B cell (primary cell): ENCODE data around the gene RNF187. TPM values are rescaled to one million over a fixed set of nuclear protein-coding genes. Genes with fewer than 3 reads are reported as not detected.

ENCODE experiments used
- ATAC-seq: fragments of 200-7000 bp; cut with Tn5 transposase; one replicate; pipeline ENCODE4 v1.10.0; 2021; ENCODE audit warnings: low read depth, mild to moderate bottlenecking, moderate number of reproducible peaks, moderate library complexity
- CTCF ChIA-PET: fragments of 350-600 bp; sonication (Branson Sonifier 250); formaldehyde crosslinking; loops from one replicate; lab custom pipeline; 2021; ENCODE audit warnings: antibody characterized with exemption, inconsistent platforms; lab: Charles Lee
- POLR2A ChIA-PET: fragments of 350-600 bp; sonication (Branson Sonifier 250); formaldehyde crosslinking; loops from one replicate; lab custom pipeline; 2021; ENCODE audit warnings: antibody characterized with exemption; lab: Charles Lee
- DNase-seq: peaks from one replicate; pipeline ENCODE4 v3.0.0; 2013
- H2AFZ ChIP-seq: 2 replicates; pipeline ENCODE4 v1.6.1; 2012; ENCODE audit warnings: mild to moderate bottlenecking, low read depth, low read length; ENCODE audit not compliant: insufficient read depth, poor library complexity, severe bottlenecking
- H3K27ac ChIP-seq, 2 donors: 1 replicate in 1 of 2; 2 replicates in 1 of 2; pipeline ENCODE4 v1.5.1; 2012 to 2013; ENCODE audit warnings: low read length in 2 of 2, mild to moderate bottlenecking in 2 of 2, moderate library complexity in 1 of 2
- H3K27me3 ChIP-seq, 4 experiments: fragments of 200-600 bp in 1 of 4; sonication (generic) in 1 of 4; replicated peaks in 1 of 4; 1 replicate in 2 of 4; 2 replicates in 2 of 4; pipeline versions ENCODE4 v1.6.1 to v1.7.0; 2013 to 2016; ENCODE audit warnings: low read length in 3 of 4, mild to moderate bottlenecking in 2 of 4, mixed read lengths in 1 of 4, moderate library complexity in 1 of 4; ENCODE audit not compliant: insufficient read depth in 4 of 4, control insufficient read depth in 3 of 4; ENCODE audit errors: control extremely low read depth in 1 of 4
- H3K36me3 ChIP-seq, 2 experiments: replicated peaks in 1 of 2; 1 replicate in 1 of 2; 2 replicates in 1 of 2; pipeline versions ENCODE4 v1.6.1 to v1.7.1; 2013; ENCODE audit warnings: low read length in 1 of 2; ENCODE audit not compliant: insufficient read depth in 2 of 2, control insufficient read depth in 1 of 2; ENCODE audit errors: control extremely low read depth in 1 of 2, extremely low read depth in 1 of 2
- H3K4me1 ChIP-seq, 2 donors: fragments of 200-600 bp in 1 of 2; sonication (generic) in 1 of 2; 1 replicate in 1 of 2; 2 replicates in 1 of 2; pipeline versions ENCODE4 v1.5.1 to v1.6.1; 2013 to 2017; ENCODE audit warnings: low read length in 2 of 2; ENCODE audit not compliant: control insufficient read depth in 2 of 2, insufficient read depth in 2 of 2
- H3K4me2 ChIP-seq: replicated peaks from 2 replicates; pipeline ENCODE3; 2012; ENCODE audit warnings: mild to moderate bottlenecking, low read depth, low read length; ENCODE audit not compliant: poor library complexity, severe bottlenecking
- H3K4me3 ChIP-seq, 5 experiments: fragments of 200-600 bp in 1 of 5; sonication (generic) in 1 of 5; 1 replicate in 3 of 5; 2 replicates in 2 of 5; pipeline versions ENCODE4 v1.5.1 to v1.7.0; 2011 to 2016; ENCODE audit warnings: low read length in 4 of 5, mild to moderate bottlenecking in 4 of 5, low read depth in 2 of 5, control low read depth in 1 of 5, moderate library complexity in 1 of 5; ENCODE audit not compliant: insufficient read depth in 1 of 5; ENCODE audit errors: control extremely low read depth in 1 of 5, extremely low read depth in 1 of 5
- H3K79me2 ChIP-seq: fragments of 200-600 bp; sonication (generic); one replicate; pipeline ENCODE4 v1.6.0; 2016; ENCODE audit warnings: low read length; ENCODE audit not compliant: control insufficient read depth, insufficient read depth
- H3K9ac ChIP-seq: fragments of 200-600 bp; sonication (generic); 2 replicates; pipeline ENCODE4 v1.6.1; 2017; ENCODE audit warnings: mild to moderate bottlenecking, low read length, moderate library complexity
- H3K9me3 ChIP-seq, 3 donors: one replicate each; pipeline versions ENCODE4 v1.6.1 to v1.7.1; 2013; ENCODE audit warnings: low read length in 2 of 3; ENCODE audit not compliant: control insufficient read depth in 2 of 3, insufficient read depth in 1 of 3; ENCODE audit errors: control extremely low read depth in 1 of 3
- H4K20me1 ChIP-seq: 2 replicates; pipeline ENCODE4 v1.6.0; 2012; ENCODE audit warnings: mild to moderate bottlenecking, low read length; ENCODE audit not compliant: insufficient read depth, control insufficient read depth, poor library complexity, severe bottlenecking
- H3K27ac Mint-ChIP-seq: one replicate; pipeline ENCODE4 v1.8.0; 2021; ENCODE audit warnings: mixed read lengths
- H3K27me3 Mint-ChIP-seq: one replicate; pipeline ENCODE4 v1.8.0; 2021; ENCODE audit warnings: mixed read lengths
- H3K4me1 Mint-ChIP-seq: one replicate; pipeline ENCODE4 v1.8.0; 2021; ENCODE audit warnings: mixed read lengths
- H3K4me3 Mint-ChIP-seq: one replicate; pipeline ENCODE4 v1.8.0; 2021; ENCODE audit warnings: mixed read lengths
- H3K9me3 Mint-ChIP-seq: one replicate; pipeline ENCODE4 v1.8.0; 2022; ENCODE audit warnings: mixed read lengths; ENCODE audit not compliant: insufficient read depth
- EZH2 ChIP-seq: IDR thresholded peaks from 2 replicates; pipeline ENCODE4 v1.6.1; 2012; ENCODE audit warnings: borderline replicate concordance, low read depth, mild to moderate bottlenecking, moderate library complexity, low read length; ENCODE audit not compliant: insufficient read depth, poor library complexity, severe bottlenecking
- WGBS: methylation state at CpG from one replicate; pipeline ENCODE4 v1.1.5; 2013; ENCODE audit warnings: missing lambda C conversion rate; ENCODE audit not compliant: insufficient coverage; 5-methylcytosine and 5-hydroxymethylcytosine counted together
- intact Hi-C: fragments of 100-400 bp; cut with micrococcal nuclease; formaldehyde crosslinking; loops from one replicate; pipeline ENCODE4 v1.10.0; 2022
- polyA plus RNA-seq: library from polyadenylated mRNA; depleted of rRNA; stranded (reverse); fragments of >200 nt; gene quantifications from 2 replicates; pipeline ENCODE4 v1.2.3, GENCODE V29; 2012
- total RNA-seq, 2 donors: library from RNA; stranded (reverse); fragments of 120-200 nt in 1 of 2; gene quantifications; 1 replicate in 1 of 2; 2 replicates in 1 of 2; pipeline versions ENCODE4 v1.2.3 to v1.2.4, GENCODE V29; 2013 to 2022
- TF ChIP-seq, protein P1 (sequence below): fragments of 200-600 bp; IDR thresholded peaks from one replicate; pipeline ENCODE4 v1.8.0; 2022; ENCODE audit warnings: antibody characterized with exemption, mild to moderate bottlenecking

RNF187 gene
- total and polyA plus RNA-seq, 2 donors (not counting 1 experiment from before 2014, with no cell fraction given) = 25.5 to 67.3 TPM

GRCh38 chr1:228453022-228453560 is 34.1 kb upstream of the RNF187 start:
- Histone ChIP-seq H3K9me3 (no peaks in the 10 kb centered on the region), H3K36me3 (no peaks in the 10 kb centered on the region), H3K79me2 (no peaks in the 10 kb centered on the region), H3K4me2 (no peak overlapping the region), H3K27me3 (peaks cover 0 to 15% (median 2%) of the 10 kb centered on the region in 4 experiments), H2AFZ (no peak overlapping the region), H3K4me3 (no peak overlapping the region), H3K9ac (no peak overlapping the region), H3K4me1 (peaks cover 11 to 12% of the 10 kb centered on the region in 2 donors), H3K27ac (no peak overlapping the region), H4K20me1 (no peaks in the 10 kb centered on the region)
- H3K4me3 Mint-ChIP-seq = no peak overlapping the region
- no peak for DNase-seq
- POLR2A ChIA-PET = no interaction called here
- intact Hi-C loops = no loop called here
- 88% methylated on average over 10 of the region's 10 CpGs for WGBS
- H3K9me3 Mint-ChIP-seq = no peaks in the 10 kb centered on the region
- TF ChIP-seq EZH2 = no peak
- TF ChIP-seq, protein P1, sequence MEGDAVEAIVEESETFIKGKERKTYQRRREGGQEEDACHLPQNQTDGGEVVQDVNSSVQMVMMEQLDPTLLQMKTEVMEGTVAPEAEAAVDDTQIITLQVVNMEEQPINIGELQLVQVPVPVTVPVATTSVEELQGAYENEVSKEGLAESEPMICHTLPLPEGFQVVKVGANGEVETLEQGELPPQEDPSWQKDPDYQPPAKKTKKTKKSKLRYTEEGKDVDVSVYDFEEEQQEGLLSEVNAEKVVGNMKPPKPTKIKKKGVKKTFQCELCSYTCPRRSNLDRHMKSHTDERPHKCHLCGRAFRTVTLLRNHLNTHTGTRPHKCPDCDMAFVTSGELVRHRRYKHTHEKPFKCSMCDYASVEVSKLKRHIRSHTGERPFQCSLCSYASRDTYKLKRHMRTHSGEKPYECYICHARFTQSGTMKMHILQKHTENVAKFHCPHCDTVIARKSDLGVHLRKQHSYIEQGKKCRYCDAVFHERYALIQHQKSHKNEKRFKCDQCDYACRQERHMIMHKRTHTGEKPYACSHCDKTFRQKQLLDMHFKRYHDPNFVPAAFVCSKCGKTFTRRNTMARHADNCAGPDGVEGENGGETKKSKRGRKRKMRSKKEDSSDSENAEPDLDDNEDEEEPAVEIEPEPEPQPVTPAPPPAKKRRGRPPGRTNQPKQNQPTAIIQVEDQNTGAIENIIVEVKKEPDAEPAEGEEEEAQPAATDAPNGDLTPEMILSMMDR = no peak
- H3K27me3 Mint-ChIP-seq = peaks cover 18% of the 10 kb centered on the region
- peak overlapping the region; percentile 41 for H3K27ac Mint-ChIP-seq
- ATAC-seq = no peak
- H3K4me1 Mint-ChIP-seq = peaks cover 16% of the 10 kb centered on the region
- CTCF ChIA-PET = no interaction called here

DNA sequence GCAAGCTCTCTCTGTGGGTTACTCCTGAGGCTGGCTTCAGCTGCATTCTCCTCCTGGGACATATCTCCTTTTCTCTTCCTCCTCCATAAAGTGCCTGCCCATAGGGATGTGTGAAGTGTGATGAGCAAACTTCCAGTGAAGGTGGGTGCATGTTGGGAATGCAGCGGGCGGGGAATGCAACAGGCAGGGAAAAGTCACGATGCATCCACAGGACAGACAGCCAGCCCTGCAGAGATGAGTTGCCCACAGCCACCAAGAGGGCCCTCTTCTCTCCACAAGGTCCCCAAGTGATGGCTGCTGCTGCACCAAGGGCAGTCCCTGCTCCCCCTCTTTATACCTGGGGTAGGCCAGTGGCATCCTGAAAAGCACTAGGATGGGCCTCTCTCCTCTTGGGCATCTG is 33.6 kb upstream of the RNF187 start:
- H2AFZ ChIP-seq = no peak overlapping the region
- H3K4me3 Mint-ChIP-seq = no peak overlapping the region
- no peak overlapping the region for H3K27ac Mint-ChIP-seq
- ChIA-PET CTCF (no interaction called here), POLR2A (no interaction called here)
- peaks cover 0 to 19% (median 3%) of the 10 kb centered on the region in 4 experiments for H3K27me3 ChIP-seq
- DNase-seq = no peak
- no peak overlapping the region for H3K4me3 ChIP-seq
- H3K9me3 ChIP-seq = no peaks in the 10 kb centered on the region
- H3K9me3 Mint-ChIP-seq = no peaks in the 10 kb centered on the region
- 95% methylated on average over 3 of the region's 3 CpGs for WGBS
- no peak for TF ChIP-seq EZH2
- TF ChIP-seq, protein P1 = no peak
- no peak overlapping the region for H3K4me2 ChIP-seq
- intact Hi-C loops = no loop called here
- peaks cover 16 to 17% of the 10 kb centered on the region in 2 donors for H3K4me1 ChIP-seq
- peaks cover 20% of the 10 kb centered on the region for H3K4me1 Mint-ChIP-seq
- H4K20me1 ChIP-seq = no peaks in the 10 kb centered on the region
- no peak overlapping the region for H3K9ac ChIP-seq
- no peak overlapping the region for H3K27ac ChIP-seq
- H3K79me2 ChIP-seq = no peaks in the 10 kb centered on the region
- H3K27me3 Mint-ChIP-seq = peaks cover 23% of the 10 kb centered on the region
- no peaks in the 10 kb centered on the region for H3K36me3 ChIP-seq
- no peak for ATAC-seq
